GM18499 (cell line): ENCODE data around the gene SYNJ2.
"Not testable (repeated sequence)": the region's sequence is repeated elsewhere in the genome, so short reads cannot be mapped to it uniquely, and the experiment has no call there.

Experiments used
- ATAC-seq: cut with Tn5 transposase; IDR thresholded peaks from one replicate; pipeline ENCODE4 v1.9.1; 2021; ENCODE audit warnings: moderate number of reproducible peaks; ENCODE audit not compliant: insufficient read depth, unreplicated experiment

SYNJ2 gene

GRCh38 chr6:157981395-157982101 is at the start of gene SYNJ2:
Gene SYNJ2, plus strand, starts transcription at chr6:157981863. Its CDS starts 99 bp downstream, at chr6:157981962.
- ATAC-seq, result no peak

- no peak for ATAC-seq
Observed at GRCh38 chr6:157935786-157936185, 45.9 kb upstream of the SYNJ2 start.

GRCh38 chr6:157937318-157937717 is 44.3 kb upstream of the SYNJ2 start:
- ATAC-seq, result no peak

- no peak for ATAC-seq
Observed at GRCh38 chr6:157937916-157938315, 43.7 kb upstream of the SYNJ2 start.

GRCh38 chr6:157940375-157941036 is 41.2 kb upstream of the SYNJ2 start:
- ATAC-seq, result not testable (repeated sequence)

- no peak for ATAC-seq
Observed at GRCh38 chr6:157941101-157941863, 40.4 kb upstream of the SYNJ2 start.

GRCh38 chr6:157942351-157942750 is 39.3 kb upstream of the SYNJ2 start:
- ATAC-seq, result no peak

GRCh38 chr6:157943249-157943963 is 38.3 kb upstream of the SYNJ2 start:
- no peak for ATAC-seq

GRCh38 chr6:157943964-157944283 is 37.7 kb upstream of the SYNJ2 start:
- no peak for ATAC-seq

GRCh38 chr6:157944983-157945931 is 36.4 kb upstream of the SYNJ2 start:
- ATAC-seq, result no peak

- no peak for ATAC-seq
Observed at GRCh38 chr6:157946053-157946617, 35.5 kb upstream of the SYNJ2 start.

- ATAC-seq, result no peak
Observed at GRCh38 chr6:157946865-157947532, 34.7 kb upstream of the SYNJ2 start.

GRCh38 chr6:157950899-157951298 is 30.8 kb upstream of the SYNJ2 start:
- not testable (repeated sequence) for ATAC-seq

GRCh38 chr6:157951828-157952227 is 29.8 kb upstream of the SYNJ2 start:
- ATAC-seq, result no peak

- ATAC-seq, result no peak
Observed at GRCh38 chr6:157952861-157953351, 28.8 kb upstream of the SYNJ2 start.

GRCh38 chr6:157953580-157954091 is 28.0 kb upstream of the SYNJ2 start:
- no peak for ATAC-seq

- no peak for ATAC-seq
Observed at GRCh38 chr6:157954150-157955117, 27.2 kb upstream of the SYNJ2 start.
